Upper lobe of left lung (tissue), 4 donors: ENCODE measurements around the gene SHANK3.

ENCODE experiments used
- EP300 ChIP-seq, 4 donors: sonication (generic); formaldehyde crosslinking; IDR thresholded peaks; one replicate each; pipeline ENCODE4 v1.5.1; 2017; ENCODE audit warnings: antibody characterized with exemption in 4 of 4, control low read depth in 2 of 4
- POLR2A ChIP-seq, 4 donors: fragments of 450-650 bp; IDR thresholded peaks; one replicate each; pipeline ENCODE4 v1.5.1; 2016 to 2017; ENCODE audit warnings: antibody characterized with exemption in 4 of 4, mild to moderate bottlenecking in 2 of 4
- POLR2AphosphoS5 ChIP-seq, 2 donors: sonication (generic); formaldehyde crosslinking; IDR thresholded peaks; one replicate each; pipeline ENCODE4 v1.5.1; 2017; ENCODE audit warnings: antibody characterized with exemption in 2 of 2
- TF ChIP-seq, protein P1 (sequence below), 6 experiments: fragments of 450-650 bp in 4 of 6; fragments of 200-600 bp in 2 of 6; sonication (generic) in 2 of 6; IDR thresholded peaks; one replicate each; pipeline ENCODE4 v1.5.1; 2016 to 2019; ENCODE audit warnings: antibody characterized with exemption in 6 of 6

DNA sequence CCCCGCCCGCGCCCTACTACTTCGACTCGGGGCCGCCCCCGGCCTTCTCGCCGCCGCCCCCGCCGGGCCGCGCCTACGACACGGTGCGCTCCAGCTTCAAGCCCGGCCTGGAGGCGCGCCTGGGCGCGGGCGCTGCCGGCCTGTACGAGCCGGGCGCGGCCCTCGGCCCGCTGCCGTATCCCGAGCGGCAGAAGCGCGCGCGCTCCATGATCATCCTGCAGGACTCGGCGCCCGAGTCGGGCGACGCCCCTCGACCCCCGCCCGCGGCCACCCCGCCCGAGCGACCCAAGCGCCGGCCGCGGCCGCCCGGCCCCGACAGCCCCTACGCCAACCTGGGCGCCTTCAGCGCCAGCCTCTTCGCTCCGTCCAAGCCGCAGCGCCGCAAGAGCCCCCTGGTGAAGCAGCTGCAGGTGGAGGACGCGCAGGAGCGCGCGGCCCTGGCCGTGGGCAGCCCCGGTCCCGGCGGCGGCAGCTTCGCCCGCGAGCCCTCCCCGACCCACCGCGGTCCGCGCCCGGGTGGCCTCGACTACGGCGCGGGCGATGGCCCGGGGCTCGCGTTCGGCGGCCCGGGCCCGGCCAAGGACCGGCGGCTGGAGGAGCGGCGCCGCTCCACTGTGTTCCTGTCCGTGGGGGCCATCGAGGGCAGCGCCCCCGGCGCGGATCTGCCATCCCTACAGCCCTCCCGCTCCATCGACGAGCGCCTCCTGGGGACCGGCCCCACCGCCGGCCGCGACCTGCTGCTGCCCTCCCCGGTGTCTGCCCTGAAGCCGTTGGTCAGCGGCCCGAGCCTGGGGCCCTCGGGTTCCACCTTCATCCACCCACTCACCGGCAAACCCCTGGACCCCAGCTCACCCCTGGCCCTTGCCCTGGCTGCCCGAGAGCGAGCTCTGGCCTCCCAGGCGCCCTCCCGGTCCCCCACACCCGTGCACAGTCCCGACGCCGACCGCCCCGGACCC is 48.0 kb downstream of the SHANK3 start:
- TF ChIP-seq, protein P1, sequence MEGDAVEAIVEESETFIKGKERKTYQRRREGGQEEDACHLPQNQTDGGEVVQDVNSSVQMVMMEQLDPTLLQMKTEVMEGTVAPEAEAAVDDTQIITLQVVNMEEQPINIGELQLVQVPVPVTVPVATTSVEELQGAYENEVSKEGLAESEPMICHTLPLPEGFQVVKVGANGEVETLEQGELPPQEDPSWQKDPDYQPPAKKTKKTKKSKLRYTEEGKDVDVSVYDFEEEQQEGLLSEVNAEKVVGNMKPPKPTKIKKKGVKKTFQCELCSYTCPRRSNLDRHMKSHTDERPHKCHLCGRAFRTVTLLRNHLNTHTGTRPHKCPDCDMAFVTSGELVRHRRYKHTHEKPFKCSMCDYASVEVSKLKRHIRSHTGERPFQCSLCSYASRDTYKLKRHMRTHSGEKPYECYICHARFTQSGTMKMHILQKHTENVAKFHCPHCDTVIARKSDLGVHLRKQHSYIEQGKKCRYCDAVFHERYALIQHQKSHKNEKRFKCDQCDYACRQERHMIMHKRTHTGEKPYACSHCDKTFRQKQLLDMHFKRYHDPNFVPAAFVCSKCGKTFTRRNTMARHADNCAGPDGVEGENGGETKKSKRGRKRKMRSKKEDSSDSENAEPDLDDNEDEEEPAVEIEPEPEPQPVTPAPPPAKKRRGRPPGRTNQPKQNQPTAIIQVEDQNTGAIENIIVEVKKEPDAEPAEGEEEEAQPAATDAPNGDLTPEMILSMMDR (IDR thresholded peaks at IDR 0.05): no peak
- no peak for TF ChIP-seq POLR2AphosphoS5 (IDR thresholded peaks at IDR 0.05)
- no peak for TF ChIP-seq POLR2A (IDR thresholded peaks at IDR 0.05)
- TF ChIP-seq EP300 (IDR thresholded peaks at IDR 0.05): no peak
